ENCODE data around the gene FUCA1.

GRCh38 chr1:23867542-23867894 is 572 bp downstream of the FUCA1 start:
- TF ChIP-seq, protein P1, sequence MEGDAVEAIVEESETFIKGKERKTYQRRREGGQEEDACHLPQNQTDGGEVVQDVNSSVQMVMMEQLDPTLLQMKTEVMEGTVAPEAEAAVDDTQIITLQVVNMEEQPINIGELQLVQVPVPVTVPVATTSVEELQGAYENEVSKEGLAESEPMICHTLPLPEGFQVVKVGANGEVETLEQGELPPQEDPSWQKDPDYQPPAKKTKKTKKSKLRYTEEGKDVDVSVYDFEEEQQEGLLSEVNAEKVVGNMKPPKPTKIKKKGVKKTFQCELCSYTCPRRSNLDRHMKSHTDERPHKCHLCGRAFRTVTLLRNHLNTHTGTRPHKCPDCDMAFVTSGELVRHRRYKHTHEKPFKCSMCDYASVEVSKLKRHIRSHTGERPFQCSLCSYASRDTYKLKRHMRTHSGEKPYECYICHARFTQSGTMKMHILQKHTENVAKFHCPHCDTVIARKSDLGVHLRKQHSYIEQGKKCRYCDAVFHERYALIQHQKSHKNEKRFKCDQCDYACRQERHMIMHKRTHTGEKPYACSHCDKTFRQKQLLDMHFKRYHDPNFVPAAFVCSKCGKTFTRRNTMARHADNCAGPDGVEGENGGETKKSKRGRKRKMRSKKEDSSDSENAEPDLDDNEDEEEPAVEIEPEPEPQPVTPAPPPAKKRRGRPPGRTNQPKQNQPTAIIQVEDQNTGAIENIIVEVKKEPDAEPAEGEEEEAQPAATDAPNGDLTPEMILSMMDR (IDR thresholded peaks at IDR 0.05): no peak
- no peak for TF ChIP-seq POLR2A (IDR thresholded peaks at IDR 0.05)
